OCI-LY7 (cell line): Measurements from ENCODE around the gene EME2. TPM values are rescaled to one million over a fixed set of nuclear protein-coding genes. Genes with fewer than 3 reads are reported as not detected.

Experiments
- BruUV-seq: library from RNA; stranded (reverse); fragments of 400-500 nt; replicated peaks from 2 replicates; lab custom pipeline; 2021; lab: Mats Ljungman, UMichigan
- CTCF ChIA-PET: fragments of 300-600 bp; sonication (Branson Sonifier 250); formaldehyde crosslinking; loops from one replicate; lab custom pipeline; 2022; ENCODE audit warnings: antibody characterized with exemption; ENCODE audit not compliant: unreplicated experiment; lab: Charles Lee
- POLR2A ChIA-PET: fragments of 300-600 bp; sonication (Branson Sonifier 250); formaldehyde crosslinking; loops from one replicate; lab custom pipeline; 2022; ENCODE audit warnings: antibody characterized with exemption; lab: Charles Lee
- DNase-seq: peaks from one replicate; pipeline ENCODE4 v3.0.0-alpha.2; 2015; ENCODE audit warnings: low spot score
- H2AFZ ChIP-seq: fragments of 200-600 bp; sonication (generic), shearing (Covaris generic); 2 replicates; pipeline ENCODE4 v1.6.1; 2014; ENCODE audit warnings: mild to moderate bottlenecking, antibody characterized with exemption, low read length, moderate library complexity
- H3K27ac ChIP-seq: fragments of 200-600 bp; sonication (generic); 2 replicates; pipeline ENCODE4 v1.5.1; 2014; ENCODE audit warnings: mixed run types, low read depth, mild to moderate bottlenecking, moderate library complexity, low read length, inconsistent platforms; ENCODE audit not compliant: poor library complexity, severe bottlenecking
- H3K36me3 ChIP-seq: fragments of 200-600 bp; sonication (generic); 2 replicates; pipeline ENCODE4 v1.6.1; 2014; ENCODE audit warnings: mild to moderate bottlenecking, antibody characterized with exemption, low read length, moderate library complexity, mixed read lengths; ENCODE audit not compliant: insufficient read depth
- H3K4me1 ChIP-seq: fragments of 200-600 bp; sonication (generic); 2 replicates; pipeline ENCODE4 v1.5.1; 2014; ENCODE audit warnings: mild to moderate bottlenecking, low read length; ENCODE audit not compliant: insufficient read depth, poor library complexity, severe bottlenecking
- H3K4me2 ChIP-seq: fragments of 200-600 bp; sonication (generic); 2 replicates; pipeline ENCODE4 v1.6.1; 2014; ENCODE audit warnings: mild to moderate bottlenecking, low read length
- H3K4me3 ChIP-seq: fragments of 200-600 bp; sonication (generic); 2 replicates; pipeline ENCODE4 v1.5.1; 2014; ENCODE audit warnings: mild to moderate bottlenecking, low read depth, low read length; ENCODE audit not compliant: poor library complexity, severe bottlenecking
- H3K79me2 ChIP-seq: fragments of 200-600 bp; sonication (generic); 2 replicates; pipeline ENCODE4 v1.6.1; 2016; ENCODE audit warnings: low read depth, mild to moderate bottlenecking, low read length, moderate library complexity, mixed read lengths; ENCODE audit not compliant: insufficient read depth
- H3K9me2 ChIP-seq: fragments of 200-600 bp; sonication (generic); 2 replicates; pipeline ENCODE4 v1.6.1; 2016; ENCODE audit warnings: mild to moderate bottlenecking, low read length, mixed read lengths; ENCODE audit not compliant: insufficient read depth
- H3K9me3 ChIP-seq: fragments of 200-600 bp; sonication (generic); 2 replicates; pipeline ENCODE4 v1.6.1; 2014; ENCODE audit warnings: mild to moderate bottlenecking, mixed run types, low read length, mixed read lengths
- H4K20me1 ChIP-seq: fragments of 200-600 bp; sonication (generic); 2 replicates; pipeline ENCODE4 v1.6.1; 2014; ENCODE audit warnings: mild to moderate bottlenecking, antibody characterized with exemption, low read length, moderate library complexity, mixed read lengths; ENCODE audit not compliant: insufficient read depth
- CTCF ChIP-seq: fragments of 200-600 bp; sonication (generic); conservative IDR thresholded peaks from 2 replicates; pipeline ENCODE4 v1.5.1; 2014; ENCODE audit warnings: mild to moderate bottlenecking, antibody characterized with exemption, low read length, moderate library complexity, mixed read lengths
- EZH2phosphoT487 ChIP-seq: fragments of 200-600 bp; sonication (generic); IDR thresholded peaks from 2 replicates; pipeline ENCODE4 v1.6.1; 2018; ENCODE audit warnings: low read depth, borderline replicate concordance, mild to moderate bottlenecking, mixed run types, antibody characterized with exemption, low read length, moderate library complexity, mixed read lengths
- intact Hi-C: fragments of 100-400 bp; cut with micrococcal nuclease; formaldehyde crosslinking; loops from one replicate; pipeline ENCODE4 v1.10.0; 2022; ENCODE audit not compliant: unreplicated experiment
- total RNA-seq, 2 experiments: library from RNA; depleted of rRNA in 1 of 2; stranded (reverse); fragments of >200 nt in 1 of 2; shearing (Covaris generic) in 1 of 2; gene quantifications; 2 replicates each; pipeline ENCODE4 v1.2.3, GENCODE V29; 2014 to 2022

Gene EME2
- total RNA-seq, 2 experiments from 2014 or later: 23.8 to 48.5 TPM

GRCh38 chr16:1767116-1767994 lies 5.3 kb upstream of the EME2 start:
- H3K4me2 ChIP-seq: no peak overlapping the region
- H3K4me3 ChIP-seq: no peak overlapping the region
- CTCF ChIA-PET: no interaction called here
- H4K20me1 ChIP-seq: no peaks in the 10 kb centered on the region
- DNase-seq: no peak
- no peaks in the 10 kb centered on the region for H3K9me2 ChIP-seq
- peaks cover 10% of the 10 kb centered on the region for H3K4me1 ChIP-seq
- TF ChIP-seq EZH2phosphoT487 (no peak), CTCF (no peak)
- POLR2A ChIA-PET: no interaction called here
- peaks cover 7% of the 10 kb centered on the region; the same call in 1 of the 2 replicates for H3K79me2 ChIP-seq
- no TSS peak for BruUV-seq
- peaks cover 70% of the 10 kb centered on the region for H3K36me3 ChIP-seq
- intact Hi-C loops: no loop called here
- no peaks in the 10 kb centered on the region for H3K9me3 ChIP-seq
- no peak overlapping the region for H3K27ac ChIP-seq
- H2AFZ ChIP-seq: no peak overlapping the region

- DNase-seq: no peak
- CTCF ChIA-PET: no interaction called here
- no peak overlapping the region for H3K4me2 ChIP-seq
- no peaks in the 10 kb centered on the region for H4K20me1 ChIP-seq
- H3K9me3 ChIP-seq: no peaks in the 10 kb centered on the region
- POLR2A ChIA-PET: no interaction called here
- H3K36me3 ChIP-seq: peaks cover 75% of the 10 kb centered on the region
- H3K79me2 ChIP-seq: peaks cover 12% of the 10 kb centered on the region; the same call in 1 of the 2 replicates
- intact Hi-C loops: no loop called here
- H3K9me2 ChIP-seq: no peaks in the 10 kb centered on the region
- H2AFZ ChIP-seq: no peak overlapping the region
- TF ChIP-seq CTCF (no peak), EZH2phosphoT487 (no peak)
- H3K4me3 ChIP-seq: no peak overlapping the region
- H3K27ac ChIP-seq: no peak overlapping the region
- H3K4me1 ChIP-seq: peaks cover 10% of the 10 kb centered on the region
- no TSS peak for BruUV-seq
Observed at GRCh38 chr16:1768061-1768766, 4.4 kb upstream of the EME2 start.
